Peyer's patch (tissue), 4 donors: Measurements from ENCODE around the gene LSR. TPM values are rescaled to one million over a fixed set of nuclear protein-coding genes. Genes with fewer than 3 reads are reported as not detected.
"Not testable (repeated sequence)": the region's sequence is repeated elsewhere in the genome, so short reads cannot be mapped to it uniquely, and the experiment has no call there.

Experiments used
- DNase-seq, 3 donors: peaks; one replicate each; pipeline ENCODE4 v3.0.0-alpha.2; 2017 to 2019
- H3K27ac ChIP-seq, 4 donors: fragments of 200-600 bp; sonication (generic); one replicate each; pipeline ENCODE4 v1.5.1; 2016 to 2019
- H3K27me3 ChIP-seq, 2 donors: fragments of 200-600 bp; sonication (generic); one replicate each; pipeline ENCODE4 v1.5.1; 2019
- H3K36me3 ChIP-seq, 3 donors: fragments of 200-600 bp; sonication (generic); one replicate each; pipeline ENCODE4 v1.5.1; 2016 to 2019
- H3K4me1 ChIP-seq, 4 donors: fragments of 200-600 bp; sonication (generic); one replicate each; pipeline ENCODE4 v1.5.1; 2016 to 2019
- H3K4me3 ChIP-seq, 4 donors: fragments of 200-600 bp; sonication (generic); 1 replicate in 3 of 4; 2 replicates in 1 of 4; pipeline ENCODE4 v1.5.1; 2016 to 2019; ENCODE audit warnings: mild to moderate bottlenecking in 1 of 4
- H3K9me3 ChIP-seq, 4 donors: fragments of 200-600 bp; sonication (generic); one replicate each; pipeline ENCODE4 v1.5.1; 2016 to 2019; ENCODE audit warnings: mild to moderate bottlenecking in 1 of 4
- POLR2A ChIP-seq, 2 donors: fragments of 450-650 bp; IDR thresholded peaks; one replicate each; pipeline ENCODE4 v1.5.1; 2017; ENCODE audit warnings: antibody characterized with exemption in 2 of 2, mild to moderate bottlenecking in 2 of 2, moderate library complexity in 2 of 2
- total RNA-seq, 4 donors: library from RNA; depleted of rRNA; stranded (reverse); fragments of >200 nt; gene quantifications; one replicate each; pipeline ENCODE4 v1.1.0, GENCODE V29; 2016
- TF ChIP-seq, protein P1 (sequence below), 6 experiments: fragments of 450-650 bp in 4 of 6; fragments of 200-600 bp in 2 of 6; sonication (generic) in 1 of 6; IDR thresholded peaks; one replicate each; pipeline ENCODE4 v1.5.1; 2017 to 2019; ENCODE audit warnings: antibody characterized with exemption in 6 of 6, mild to moderate bottlenecking in 3 of 6, moderate library complexity in 1 of 6

The LSR gene
- total RNA-seq, 4 donors from 2014 or later = 28.9 to 214 (median 188) TPM

DNA sequence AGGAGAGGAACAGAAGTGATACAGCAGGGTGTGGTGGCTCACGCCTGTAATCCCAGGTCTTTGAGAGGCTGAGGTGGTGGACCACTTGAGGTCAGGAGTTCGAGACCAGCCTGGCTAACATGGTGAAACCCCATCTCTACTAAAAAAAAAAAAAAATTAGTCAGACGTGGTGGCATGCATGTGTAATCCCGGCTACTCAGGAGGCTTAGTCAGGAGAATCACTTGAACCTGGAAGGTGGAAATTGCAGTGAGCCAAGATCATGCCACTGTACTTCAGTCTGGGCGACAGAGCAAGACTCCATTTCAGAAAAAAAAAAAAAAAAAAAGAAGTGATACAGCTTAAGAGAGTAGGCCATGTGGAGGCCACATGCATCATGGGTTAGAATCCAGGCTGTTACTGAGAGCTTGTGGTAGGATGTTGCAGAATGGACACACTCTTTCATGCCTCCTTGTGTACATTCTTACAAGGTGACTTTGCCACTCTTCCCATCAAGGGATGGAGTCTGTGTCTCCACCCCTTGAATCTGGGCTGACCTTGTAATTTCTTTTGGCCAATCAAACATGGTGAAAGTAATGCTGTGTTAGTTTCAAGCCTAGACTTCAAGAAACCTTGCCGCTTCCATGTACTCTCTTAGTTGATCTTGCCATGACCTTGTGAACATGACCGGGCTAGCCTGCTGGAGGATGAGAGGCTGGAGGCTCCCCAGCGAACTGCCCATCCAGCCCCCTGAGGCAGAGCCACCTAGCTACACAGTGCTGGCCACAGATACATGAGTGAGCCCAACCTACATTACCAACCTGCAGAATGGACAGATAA, 32.6 kb upstream of the LSR start:
- no peak for DNase-seq
- TF ChIP-seq, protein P1, sequence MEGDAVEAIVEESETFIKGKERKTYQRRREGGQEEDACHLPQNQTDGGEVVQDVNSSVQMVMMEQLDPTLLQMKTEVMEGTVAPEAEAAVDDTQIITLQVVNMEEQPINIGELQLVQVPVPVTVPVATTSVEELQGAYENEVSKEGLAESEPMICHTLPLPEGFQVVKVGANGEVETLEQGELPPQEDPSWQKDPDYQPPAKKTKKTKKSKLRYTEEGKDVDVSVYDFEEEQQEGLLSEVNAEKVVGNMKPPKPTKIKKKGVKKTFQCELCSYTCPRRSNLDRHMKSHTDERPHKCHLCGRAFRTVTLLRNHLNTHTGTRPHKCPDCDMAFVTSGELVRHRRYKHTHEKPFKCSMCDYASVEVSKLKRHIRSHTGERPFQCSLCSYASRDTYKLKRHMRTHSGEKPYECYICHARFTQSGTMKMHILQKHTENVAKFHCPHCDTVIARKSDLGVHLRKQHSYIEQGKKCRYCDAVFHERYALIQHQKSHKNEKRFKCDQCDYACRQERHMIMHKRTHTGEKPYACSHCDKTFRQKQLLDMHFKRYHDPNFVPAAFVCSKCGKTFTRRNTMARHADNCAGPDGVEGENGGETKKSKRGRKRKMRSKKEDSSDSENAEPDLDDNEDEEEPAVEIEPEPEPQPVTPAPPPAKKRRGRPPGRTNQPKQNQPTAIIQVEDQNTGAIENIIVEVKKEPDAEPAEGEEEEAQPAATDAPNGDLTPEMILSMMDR (IDR thresholded peaks at IDR 0.05) = no peak
- no peak for TF ChIP-seq POLR2A (IDR thresholded peaks at IDR 0.05)
- Histone ChIP-seq H3K27ac (peak overlapping the region in 1 of 4 donors; percentile 79), H3K36me3 (no peaks in the 10 kb centered on the region), H3K4me1 (peaks cover 3 to 32% (median 20%) of the 10 kb centered on the region in 4 donors), H3K9me3 (no peaks in the 10 kb centered on the region), H3K27me3 (no peaks in the 10 kb centered on the region), H3K4me3 (no peak overlapping the region)

DNA sequence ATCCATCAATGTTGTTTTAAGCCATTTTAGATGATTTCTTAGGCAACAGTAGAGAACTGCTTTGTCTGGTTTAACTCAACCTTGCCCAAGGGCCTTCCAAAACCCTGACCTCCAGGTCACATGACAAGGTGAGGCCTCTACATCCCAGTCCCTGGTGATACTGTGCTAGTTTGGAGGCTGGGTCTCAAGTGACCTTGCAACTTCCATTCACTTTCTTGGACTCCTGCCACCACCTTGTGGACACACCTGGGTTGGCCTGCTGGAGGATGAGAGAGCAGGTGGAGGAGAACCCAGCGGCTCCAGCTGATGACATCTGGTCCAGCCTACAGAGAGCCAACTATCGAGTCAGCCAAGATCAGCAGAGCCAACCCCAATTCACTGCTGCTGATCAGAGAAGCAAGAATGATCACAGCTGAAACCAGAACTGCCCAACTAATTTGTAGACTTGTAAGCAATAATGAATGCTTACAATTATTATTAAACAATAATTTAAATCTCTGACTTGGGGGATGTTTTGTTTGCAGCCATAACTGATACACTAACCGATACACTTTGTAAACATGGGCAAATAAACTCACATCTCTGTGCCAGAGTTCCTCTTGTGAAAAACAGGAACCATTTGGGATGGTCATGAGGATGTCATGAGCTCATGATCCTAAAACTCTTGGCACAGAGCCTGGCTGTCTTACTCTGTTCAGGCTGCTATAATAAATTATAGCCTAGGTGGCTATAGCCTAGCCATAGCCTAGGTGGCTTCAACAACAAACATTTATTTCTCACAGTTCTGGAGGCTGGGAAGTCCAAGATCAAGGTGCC, 31.8 kb upstream of the LSR start:
- Histone ChIP-seq H3K27me3 (no peaks in the 10 kb centered on the region), H3K27ac (peak overlapping the region in 1 of 4 donors; percentile 38), H3K4me3 (no peak overlapping the region), H3K9me3 (no peaks in the 10 kb centered on the region), H3K4me1 (peaks cover 2 to 26% (median 16%) of the 10 kb centered on the region in 4 donors), H3K36me3 (no peaks in the 10 kb centered on the region)
- TF ChIP-seq POLR2A (IDR thresholded peaks at IDR 0.05) = no peak
- TF ChIP-seq, protein P1 (IDR thresholded peaks at IDR 0.05) = peak; percentile 22 to 44 (median 34)
- DNase-seq = peak in 2 of 3 donors; percentile 70 to 80

DNA sequence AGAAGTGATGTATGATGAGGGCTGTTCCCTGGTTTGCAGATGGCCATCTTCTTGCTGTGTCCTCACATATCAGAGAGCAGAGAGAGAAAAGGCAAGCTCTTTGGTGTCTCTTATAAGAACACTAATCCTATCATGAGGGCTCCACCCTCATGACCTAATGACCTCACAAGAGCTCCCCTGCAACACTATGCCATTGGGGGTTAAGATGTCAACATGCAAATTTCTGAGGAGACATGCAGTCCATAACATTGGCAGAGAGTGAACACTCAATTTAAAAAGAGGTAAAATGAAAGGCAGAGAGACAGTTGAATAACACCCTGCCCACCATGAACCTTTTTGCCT, 31.2 kb upstream of the LSR start:
- no peak overlapping the region for H3K27ac ChIP-seq

DNA sequence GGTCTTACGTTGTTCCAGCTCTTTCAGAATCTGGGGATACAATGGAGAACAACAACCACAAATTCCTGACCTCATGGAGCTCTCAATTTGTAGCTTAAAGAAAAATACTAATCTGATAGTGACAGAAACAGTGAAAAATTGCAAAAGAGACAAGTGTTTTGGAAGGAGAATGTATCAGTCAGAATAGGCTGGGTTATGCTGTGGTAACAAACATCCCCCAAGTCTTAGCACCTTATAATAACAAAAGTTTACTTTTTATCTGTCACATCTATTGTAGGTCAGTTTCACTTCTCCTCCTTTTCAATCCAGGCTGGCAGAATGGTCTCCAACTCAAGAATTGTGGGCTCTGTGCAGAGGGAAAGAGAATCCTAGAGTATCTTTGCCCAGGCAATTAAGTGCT, 29.8 kb upstream of the LSR start:
- H3K9me3 ChIP-seq = no peaks in the 10 kb centered on the region
- H3K27ac ChIP-seq = no peak overlapping the region
- H3K36me3 ChIP-seq = no peaks in the 10 kb centered on the region
- TF ChIP-seq POLR2A (IDR thresholded peaks at IDR 0.05) = no peak
- H3K4me3 ChIP-seq = no peak overlapping the region
- no peaks in the 10 kb centered on the region for H3K27me3 ChIP-seq
- no peak for DNase-seq
- H3K4me1 ChIP-seq = peaks cover 0 to 9% (median 4%) of the 10 kb centered on the region in 4 donors

More for the DNA sequence above, 31.2 kb upstream of the LSR start:
- Histone ChIP-seq H3K9me3 (no peaks in the 10 kb centered on the region), H3K4me3 (no peak overlapping the region), H3K27me3 (no peaks in the 10 kb centered on the region), H3K4me1 (peaks cover 0 to 22% (median 14%) of the 10 kb centered on the region in 4 donors), H3K36me3 (no peaks in the 10 kb centered on the region)
- TF ChIP-seq POLR2A (IDR thresholded peaks at IDR 0.05) = no peak
- TF ChIP-seq, protein P1 (IDR thresholded peaks at IDR 0.05) = no peak
- no peak for DNase-seq

DNA sequence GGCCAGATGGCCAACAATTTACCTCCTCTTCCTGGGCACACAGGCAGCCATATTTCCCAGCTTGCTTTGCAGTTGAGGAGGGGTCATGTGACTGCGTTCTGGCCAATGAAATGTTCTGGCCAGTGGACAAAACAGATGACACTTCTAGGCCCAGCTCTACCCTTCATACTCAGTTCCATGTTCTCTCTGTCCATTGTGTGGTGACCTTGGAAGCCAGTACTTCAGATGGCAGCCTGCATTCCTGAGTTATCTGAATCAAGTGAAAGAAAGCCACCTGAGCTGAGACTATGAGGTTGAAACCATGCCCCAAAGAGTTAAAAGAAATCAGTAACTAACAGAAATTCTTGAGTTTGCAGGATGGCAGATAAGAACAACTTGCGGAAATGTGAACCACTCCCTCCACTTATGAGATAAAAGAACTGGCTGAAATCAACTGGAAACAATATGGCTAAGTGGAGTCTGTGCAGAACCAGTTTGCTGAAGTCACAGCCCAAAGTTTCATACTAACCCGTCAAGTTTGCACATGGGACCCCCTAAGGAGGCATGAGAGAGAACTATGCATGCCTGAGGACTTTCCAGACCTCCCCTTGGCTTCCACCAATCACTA, 28.4 kb upstream of the LSR start:
- H3K27ac ChIP-seq = no peak overlapping the region
- peak in 1 of 3 donors; percentile 17 for DNase-seq
- H3K4me3 ChIP-seq = no peak overlapping the region
- H3K9me3 ChIP-seq = no peaks in the 10 kb centered on the region
- no peaks in the 10 kb centered on the region for H3K36me3 ChIP-seq
- no peaks in the 10 kb centered on the region for H3K27me3 ChIP-seq
- TF ChIP-seq, protein P1 (IDR thresholded peaks at IDR 0.05) = no peak
- TF ChIP-seq POLR2A (IDR thresholded peaks at IDR 0.05) = no peak
- H3K4me1 ChIP-seq = no peaks in the 10 kb centered on the region

DNA sequence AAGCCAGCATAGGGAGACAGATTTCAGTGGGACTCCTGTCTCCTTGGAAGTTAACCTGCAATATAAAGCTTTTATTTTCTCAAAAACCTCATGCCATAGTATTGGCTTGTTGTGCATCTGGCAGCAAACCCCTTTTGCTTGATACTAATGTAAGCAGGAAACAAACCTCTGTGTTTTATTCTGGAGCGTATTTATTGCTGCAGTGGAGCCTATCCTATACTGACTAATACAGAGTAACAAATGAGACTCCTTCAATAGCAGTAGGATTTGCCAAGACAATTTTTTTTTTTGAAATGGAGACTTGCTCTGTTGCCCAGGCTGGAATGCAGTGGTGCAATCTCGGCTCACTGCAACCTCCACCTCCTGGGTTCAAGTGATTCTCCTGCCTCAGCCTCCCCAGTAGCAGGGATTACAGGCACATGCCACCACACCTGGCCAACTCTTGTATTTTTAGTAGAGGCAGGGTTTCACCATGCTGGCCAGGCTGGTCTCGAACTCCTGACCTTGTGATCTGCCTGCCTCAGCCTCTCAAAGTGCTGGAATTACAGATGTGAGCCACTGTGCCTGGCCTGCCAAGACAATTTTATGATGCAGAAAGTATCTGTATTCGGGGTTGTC, 27.7 kb upstream of the LSR start:
- not testable (repeated sequence) for H3K36me3 ChIP-seq, H3K4me1 ChIP-seq, H3K4me3 ChIP-seq, H3K27ac ChIP-seq, H3K9me3 ChIP-seq, H3K27me3 ChIP-seq
- DNase-seq = peak in 1 of 3 donors; percentile 11
